Astrocyte (in vitro differentiated cells and primary cell): Measurements from ENCODE around the gene PLEKHG3.

Experiments
- CTCF ChIP-seq: IDR thresholded peaks from 2 replicates; pipeline ENCODE4 v1.5.1; 2011; ENCODE audit warnings: low read depth, mild to moderate bottlenecking, inconsistent platforms, low read length, moderate library complexity; ENCODE audit not compliant: insufficient read depth
- EZH2 ChIP-seq: IDR thresholded peaks from 2 replicates; pipeline ENCODE4 v1.6.1; 2012; ENCODE audit warnings: mild to moderate bottlenecking, low read length, inconsistent platforms; ENCODE audit not compliant: insufficient read depth

GRCh38 chr14:64688031-64688430 lies 16.2 kb upstream of the PLEKHG3 start:
- TF ChIP-seq CTCF (no peak), EZH2 (no peak)
